ENCODE results near the gene CDK5RAP2. TPM values are rescaled to one million over a fixed set of nuclear protein-coding genes. Genes with fewer than 3 reads are reported as not detected.

CDK5RAP2 gene
- total RNA-seq, 4 donors from 2014 or later = 28.9 to 62.3 (median 40.0) TPM

DNA sequence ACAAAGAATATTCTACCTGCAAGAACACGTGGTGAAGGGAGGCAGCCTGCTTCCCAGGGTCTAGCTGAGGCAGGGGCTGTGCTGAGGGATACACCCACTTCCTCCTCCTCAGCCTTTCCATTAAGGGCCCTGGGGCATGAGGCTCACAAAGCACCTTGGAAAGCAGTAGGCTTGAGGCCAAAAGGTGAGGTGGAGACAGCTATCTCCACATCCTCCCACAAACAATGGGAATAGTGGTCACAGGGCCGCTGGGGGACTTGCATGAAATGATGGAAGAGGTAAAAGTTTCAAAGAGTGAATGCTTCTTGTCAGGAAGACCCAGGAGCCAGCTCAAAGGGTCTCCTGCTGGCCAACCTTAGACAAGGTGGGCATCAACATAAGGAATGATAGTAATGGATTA, 207.9 kb downstream of the CDK5RAP2 start:
- Histone ChIP-seq H3K4me3 (no peak overlapping the region), H3K27me3 (no peaks in the 10 kb centered on the region), H3K9me3 (no peaks in the 10 kb centered on the region), H3K36me3 (no peaks in the 10 kb centered on the region), H3K27ac (no peak overlapping the region), H3K4me1 (no peaks in the 10 kb centered on the region)
- intact Hi-C loops (cut with DNase I; ENCODE audit: low total_unique reads) = no loop called here
- no peak for DNase-seq
- TF ChIP-seq CTCF (IDR thresholded peaks at IDR 0.05) = no peak
- no peak for TF ChIP-seq POLR2A (IDR thresholded peaks at IDR 0.05)

DNA sequence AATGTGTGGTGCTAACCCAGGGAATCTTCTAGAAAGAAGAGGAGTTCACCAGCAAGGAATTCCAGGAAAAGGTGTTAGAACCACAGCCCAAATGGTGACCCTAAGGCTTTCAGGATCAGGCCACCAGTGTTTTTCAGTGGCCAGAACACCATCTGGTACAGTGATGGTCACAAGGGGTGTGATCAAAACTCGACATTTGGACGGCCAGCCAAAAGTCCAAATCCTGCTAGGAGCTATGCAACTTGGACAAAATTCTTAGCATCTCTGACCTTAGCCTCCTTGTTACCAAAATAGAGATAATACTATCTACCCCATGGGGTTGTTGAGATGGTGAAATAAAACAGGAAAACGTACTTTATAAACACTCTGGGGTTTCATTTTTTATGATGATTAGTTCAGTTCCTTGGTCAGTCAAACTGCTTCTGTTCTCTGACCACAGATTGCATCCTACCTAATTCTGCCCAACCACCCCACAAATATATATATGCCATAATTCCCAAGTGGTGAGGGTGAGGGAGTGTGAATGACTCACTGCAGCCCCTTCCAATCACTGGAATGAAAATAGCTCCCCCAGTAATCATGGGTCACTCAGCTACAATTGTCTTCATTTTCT, 210.3 kb downstream of the CDK5RAP2 start:
- intact Hi-C loops (cut with DNase I; ENCODE audit: low total_unique reads) = no loop called here
- Histone ChIP-seq H3K9me3 (no peaks in the 10 kb centered on the region), H3K27ac (no peak overlapping the region), H3K36me3 (no peaks in the 10 kb centered on the region), H3K4me1 (no peaks in the 10 kb centered on the region), H3K4me3 (no peak overlapping the region), H3K27me3 (no peaks in the 10 kb centered on the region)
- no peak for DNase-seq
- TF ChIP-seq POLR2A (IDR thresholded peaks at IDR 0.05) = no peak
- TF ChIP-seq CTCF (IDR thresholded peaks at IDR 0.05) = no peak

- Histone ChIP-seq H3K27ac (no peak overlapping the region), H3K36me3 (no peaks in the 10 kb centered on the region), H3K4me1 (no peaks in the 10 kb centered on the region), H3K27me3 (no peaks in the 10 kb centered on the region), H3K9me3 (no peaks in the 10 kb centered on the region), H3K4me3 (no peak overlapping the region)
- TF ChIP-seq POLR2A (IDR thresholded peaks at IDR 0.05) = no peak
- no peak for TF ChIP-seq CTCF (IDR thresholded peaks at IDR 0.05)
- intact Hi-C loops (cut with DNase I; ENCODE audit: low total_unique reads) = no loop called here
- no peak for DNase-seq
Observed at GRCh38 chr9:120368799-120369198, 211.2 kb downstream of the CDK5RAP2 start.

DNA sequence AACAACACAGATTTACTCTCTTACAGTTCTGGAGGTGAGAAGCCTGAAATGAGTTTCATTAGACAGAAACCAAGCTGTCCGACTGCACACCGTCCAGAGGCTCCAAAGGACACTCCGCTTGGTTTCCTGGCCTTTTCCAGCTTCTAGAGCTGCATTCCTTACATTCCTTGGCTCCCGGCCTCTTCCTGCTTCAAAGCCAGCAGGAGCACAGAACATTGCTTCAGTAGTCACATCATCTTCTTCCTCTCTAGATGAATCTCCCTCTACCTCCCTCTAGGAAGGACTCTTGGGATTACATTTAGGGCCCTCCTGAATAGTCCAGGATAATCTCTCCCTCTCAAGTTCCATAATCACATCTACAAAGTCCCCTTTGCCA, 213.3 kb downstream of the CDK5RAP2 start:
- H3K27me3 ChIP-seq = no peaks in the 10 kb centered on the region
- intact Hi-C loops (cut with DNase I; ENCODE audit: low total_unique reads) = no loop called here
- no peak overlapping the region for H3K27ac ChIP-seq
- no peaks in the 10 kb centered on the region for H3K4me1 ChIP-seq
- H3K36me3 ChIP-seq = no peaks in the 10 kb centered on the region
- TF ChIP-seq CTCF (IDR thresholded peaks at IDR 0.05) (no peak), POLR2A (IDR thresholded peaks at IDR 0.05) (no peak)
- no peak overlapping the region for H3K4me3 ChIP-seq
- no peak for DNase-seq
- no peaks in the 10 kb centered on the region for H3K9me3 ChIP-seq

GRCh38 chr9:120365386-120365785, 214.6 kb downstream of the CDK5RAP2 start:
- H3K9me3 ChIP-seq = no peaks in the 10 kb centered on the region
- H3K36me3 ChIP-seq = no peaks in the 10 kb centered on the region
- TF ChIP-seq POLR2A (IDR thresholded peaks at IDR 0.05) (no peak), CTCF (IDR thresholded peaks at IDR 0.05) (no peak)
- H3K4me1 ChIP-seq = no peaks in the 10 kb centered on the region
- H3K27ac ChIP-seq = no peak overlapping the region
- intact Hi-C loops (cut with DNase I; ENCODE audit: low total_unique reads) = no loop called here
- H3K4me3 ChIP-seq = no peak overlapping the region
- DNase-seq = no peak
- no peaks in the 10 kb centered on the region for H3K27me3 ChIP-seq
